IMR-90 (cell line): ENCODE data around the gene ORMDL2. TPM values are rescaled to one million over a fixed set of nuclear protein-coding genes. Genes with fewer than 3 reads are reported as not detected.

Experiments used
- ATAC-seq: fragments of 200-7000 bp; cut with Tn5 transposase; 2 replicates; pipeline ENCODE4 v1.9.1; 2020; ENCODE audit warnings: low read depth, mild to moderate bottlenecking, moderate library complexity
- BruUV-seq: library from RNA; stranded (reverse); fragments of 400-500 nt; replicated peaks from 2 replicates; lab custom pipeline; 2021; lab: Mats Ljungman, UMichigan
- CTCF ChIA-PET: fragments of 300-600 bp; formaldehyde crosslinking; extraction: SDS; loops from one replicate; lab custom pipeline; 2021; ENCODE audit warnings: antibody characterized with exemption; lab: Yijun Ruan, JAX
- POLR2A ChIA-PET: fragments of 300-600 bp; sonication (Branson Sonifier 250); formaldehyde crosslinking; loops from one replicate; lab custom pipeline; 2022; ENCODE audit warnings: antibody characterized with exemption; ENCODE audit not compliant: unreplicated experiment; lab: Charles Lee
- DNase-seq: peaks from one replicate; pipeline ENCODE4 v3.0.0; 2013
- H2AFZ ChIP-seq: replicated peaks from 2 replicates; pipeline ENCODE3; 2013; ENCODE audit warnings: low read length, mild to moderate bottlenecking; ENCODE audit not compliant: poor library complexity
- H2AK5ac ChIP-seq: 2 replicates; pipeline ENCODE4 v1.6.1; 2013; ENCODE audit warnings: low read depth, low read length, inconsistent platforms
- H2AK9ac ChIP-seq: replicated peaks from 2 replicates; pipeline ENCODE3; 2013; ENCODE audit warnings: mild to moderate bottlenecking, low read depth, low read length, moderate library complexity; ENCODE audit not compliant: poor library complexity
- H2BK120ac ChIP-seq: 2 replicates; pipeline ENCODE4 v1.6.1; 2013; ENCODE audit warnings: low read depth, low read length, inconsistent platforms
- H2BK15ac ChIP-seq: 3 replicates; pipeline ENCODE4 v1.6.1; 2013; ENCODE audit warnings: low read depth, low read length, inconsistent platforms
- H2BK20ac ChIP-seq: 2 replicates; pipeline ENCODE4 v1.6.1; 2013; ENCODE audit warnings: low read depth, mild to moderate bottlenecking, inconsistent platforms, low read length, moderate library complexity
- H2BK5ac ChIP-seq: 2 replicates; pipeline ENCODE4 v1.6.1; 2013; ENCODE audit warnings: mild to moderate bottlenecking, low read depth, low read length, inconsistent platforms; ENCODE audit not compliant: poor library complexity, severe bottlenecking
- H3K14ac ChIP-seq: replicated peaks from 2 replicates; pipeline ENCODE4 v1.6.1; 2013; ENCODE audit warnings: low read depth, low read length, inconsistent platforms
- H3K18ac ChIP-seq: 2 replicates; pipeline ENCODE4 v1.6.1; 2013; ENCODE audit warnings: low read depth, low read length, control low read depth
- H3K23ac ChIP-seq: 2 replicates; pipeline ENCODE4 v1.6.1; 2013; ENCODE audit warnings: low read depth, low read length, inconsistent platforms
- H3K27ac ChIP-seq: 2 replicates; pipeline ENCODE4 v1.5.1; 2013; ENCODE audit warnings: mild to moderate bottlenecking, control low read depth, low read length; ENCODE audit not compliant: insufficient read depth
- H3K27me3 ChIP-seq: 2 replicates; pipeline ENCODE4 v1.6.1; 2013; ENCODE audit warnings: low read length; ENCODE audit not compliant: control insufficient read depth, insufficient read depth
- H3K36me3 ChIP-seq: 2 replicates; pipeline ENCODE4 v1.6.1; 2013; ENCODE audit warnings: low read length, mixed read lengths; ENCODE audit not compliant: control insufficient read depth, insufficient read depth
- H3K4ac ChIP-seq: 2 replicates; pipeline ENCODE4 v1.6.1; 2013; ENCODE audit warnings: low read depth, low read length, inconsistent platforms
- H3K4me1 ChIP-seq: 2 replicates; pipeline ENCODE4 v1.6.1; 2013; ENCODE audit warnings: low read length, mixed read lengths; ENCODE audit not compliant: control insufficient read depth, insufficient read depth
- H3K4me2 ChIP-seq: 2 replicates; pipeline ENCODE4 v1.6.1; 2013; ENCODE audit warnings: low read depth, mild to moderate bottlenecking, control low read depth, low read length, moderate library complexity
- H3K4me3 ChIP-seq: 2 replicates; pipeline ENCODE4 v1.5.1; 2013; ENCODE audit warnings: low read depth, mild to moderate bottlenecking, control low read depth, low read length, moderate library complexity; ENCODE audit not compliant: insufficient read depth
- H3K56ac ChIP-seq: 2 replicates; pipeline ENCODE4 v1.6.1; 2013; ENCODE audit warnings: low read length, inconsistent platforms; ENCODE audit not compliant: insufficient read depth; ENCODE audit errors: extremely low read depth
- H3K79me1 ChIP-seq, 2 experiments: 2 replicates each; pipeline ENCODE4 v1.6.1; 2013; ENCODE audit warnings: low read length in 2 of 2, inconsistent platforms in 1 of 2, low read depth in 1 of 2
- H3K9ac ChIP-seq: 2 replicates; pipeline ENCODE4 v1.6.1; 2013; ENCODE audit warnings: low read depth, low read length, control low read depth
- H3K9me1 ChIP-seq: 2 replicates; pipeline ENCODE4 v1.6.1; 2013; ENCODE audit warnings: low read length, inconsistent platforms; ENCODE audit not compliant: insufficient read depth
- H3K9me3 ChIP-seq: 2 replicates; pipeline ENCODE4 v1.6.1; 2013; ENCODE audit warnings: low read length; ENCODE audit not compliant: control insufficient read depth, insufficient read depth
- H4K20me1 ChIP-seq: 2 replicates; pipeline ENCODE4 v1.6.1; 2013; ENCODE audit warnings: low read length, inconsistent platforms; ENCODE audit not compliant: insufficient read depth
- H4K5ac ChIP-seq: 2 replicates; pipeline ENCODE4 v1.6.1; 2013; ENCODE audit warnings: mild to moderate bottlenecking, low read depth, low read length, control low read depth
- H4K8ac ChIP-seq, 2 experiments: 2 replicates each; pipeline ENCODE4 v1.6.1; 2013; ENCODE audit warnings: low read depth in 2 of 2, low read length in 2 of 2, control low read depth in 1 of 2, inconsistent platforms in 1 of 2
- H4K91ac ChIP-seq: 2 replicates; pipeline ENCODE4 v1.6.1; 2013; ENCODE audit warnings: low read depth, low read length, inconsistent platforms; ENCODE audit not compliant: insufficient read depth
- CEBPB ChIP-seq: IDR thresholded peaks from 2 replicates; pipeline ENCODE4 v1.6.1; 2012; ENCODE audit warnings: low read depth, low read length, improper control_type of control experiment
- CHD1 ChIP-seq: IDR thresholded peaks from 2 replicates; pipeline ENCODE4 v1.6.1; 2012; ENCODE audit warnings: low read depth, low read length, improper control_type of control experiment
- FOS ChIP-seq: fragments of 150-350 bp; IDR thresholded peaks from 2 replicates; pipeline ENCODE4 v1.6.1; 2016; ENCODE audit warnings: low read depth, low read length
- SMC3 ChIP-seq: fragments of 150-350 bp; IDR thresholded peaks from 2 replicates; pipeline ENCODE4 v1.6.1; 2016; ENCODE audit warnings: low read depth, mild to moderate bottlenecking, antibody characterized with exemption, low read length, moderate library complexity
- WGBS, 2 experiments: methylation state at CpG; one replicate each; pipeline versions ENCODE4 v1.1.5 to v1.1.7; 2013; ENCODE audit warnings: missing lambda C conversion rate in 2 of 2; ENCODE audit not compliant: insufficient read length in 1 of 2; ENCODE audit errors: extremely low coverage in 2 of 2; 5-methylcytosine and 5-hydroxymethylcytosine counted together
- dilution Hi-C: fragments of 300-500 bp; cut with HindIII; formaldehyde crosslinking; loops from one replicate; pipeline ENCODE4 v1.14.3; 2018; ENCODE audit warnings: low sequenced_read_pairs; ENCODE audit not compliant: unreplicated experiment
- in situ Hi-C: fragments of 300-500 bp; cut with MboI; formaldehyde crosslinking; loops from 3 replicates; pipeline ENCODE4 v1.14.3; 2019; ENCODE audit warnings: low sequenced_read_pairs, inconsistent platforms, mixed read lengths
- intact Hi-C: fragments of 100-400 bp; cut with micrococcal nuclease; formaldehyde crosslinking; loops from 2 replicates; pipeline ENCODE4 v1.10.0; 2022
- polyA plus RNA-seq, 3 experiments: library from polyadenylated mRNA; depleted of rRNA; stranded (reverse); fragments of >200 nt; gene quantifications; 2 replicates each; pipeline ENCODE4 v1.2.3, GENCODE V29; 2012; ENCODE audit warnings: low replicate concordance in 1 of 3
- total RNA-seq: library from RNA; depleted of rRNA; stranded (reverse); fragments of >200 nt; gene quantifications from 2 replicates; pipeline ENCODE4 v1.2.3, GENCODE V29; 2012

The ORMDL2 gene
- total and polyA plus RNA-seq, 2 of the 4 experiments (the other 2 are of a cell fraction) = 20.4 to 39.7 TPM

GRCh38 chr12:55818886-55819285, 1.0 kb downstream of the ORMDL2 start:
- peak overlapping the region; percentile 89 for H3K4ac ChIP-seq
- 0 out of 2 replicates have a peak overlapping the region, but pooled peaks have one; percentile 16 for H3K56ac ChIP-seq
- no peak overlapping the region for H2BK20ac ChIP-seq
- H3K27me3 ChIP-seq = no peaks in the 10 kb centered on the region
- 40% methylated on average over 3 of the region's 6 CpGs; no CpG with 5 or more reads in 1 of the 2 experiments for WGBS, 2 experiments
- BruUV-seq = no TSS peak
- ATAC-seq (no peak), DNase-seq (peak; percentile 38)
- no peak overlapping the region for H3K18ac ChIP-seq
- H2AFZ ChIP-seq = no peak overlapping the region
- H3K23ac ChIP-seq = peak overlapping the region; percentile 78; the same call in 1 of the 2 replicates
- peak overlapping the region; percentile 79 for H2AK5ac ChIP-seq
- ChIA-PET CTCF (no interaction called here), POLR2A (interaction anchor here (0.6 kb wide), 1 partner anchor 219 kb away, joined by 3 read pairs; no protein-coding TSS in a partner anchor)
- H3K14ac ChIP-seq = peak overlapping the region; percentile 96; the same call in 1 of the 2 replicates
- H2BK15ac ChIP-seq = peak overlapping the region; percentile 2; the same call in 1 of the 3 replicates
- peak overlapping the region; percentile 87 to 93; a peak in 3 of 4 replicates for H4K8ac ChIP-seq
- no peak overlapping the region for H4K91ac ChIP-seq
- peaks cover 21 to 39% of the 10 kb centered on the region in 2 experiments for H3K79me1 ChIP-seq
- dilution Hi-C loops (no loop called here), in situ Hi-C loops (loop anchor here (10.0 kb wide), 1 partner anchor 126 kb away; no protein-coding TSS in a partner anchor), intact Hi-C loops (loop anchor here (5.0 to 10.0 kb wide), 4 partner anchors 77 to 288 kb away; partner anchors contain the start of genes DGKA, GDF11 and RPS26)
- no peak overlapping the region for H2BK120ac ChIP-seq
- no peak overlapping the region for H3K4me3 ChIP-seq
- no peak overlapping the region for H3K9ac ChIP-seq
- peak overlapping the region; percentile 73 for H2AK9ac ChIP-seq
- no peaks in the 10 kb centered on the region for H3K9me3 ChIP-seq
- no peak overlapping the region for H4K5ac ChIP-seq
- H3K27ac ChIP-seq = no peak overlapping the region
- no peak for TF ChIP-seq CHD1
- no peak for TF ChIP-seq CEBPB
- no peak for TF ChIP-seq SMC3
- no peak for TF ChIP-seq FOS
- peaks cover 26% of the 10 kb centered on the region for H3K36me3 ChIP-seq
- no peak overlapping the region for H2BK5ac ChIP-seq
- H4K20me1 ChIP-seq = peaks cover 20% of the 10 kb centered on the region; the same call in 1 of the 2 replicates
- H3K9me1 ChIP-seq = peaks cover 5% of the 10 kb centered on the region
- H3K4me2 ChIP-seq = peak overlapping the region; percentile 94
- peaks cover 7% of the 10 kb centered on the region for H3K4me1 ChIP-seq
